Endothelial cell of umbilical vein (primary cell): Measurements from ENCODE around the gene MAPKAP1. TPM values are rescaled to one million over a fixed set of nuclear protein-coding genes. Genes with fewer than 3 reads are reported as not detected.

Source experiments
- BruUV-seq: library from RNA; stranded (reverse); fragments of 400-500 nt; replicated peaks from 2 replicates; lab custom pipeline; 2021; lab: Mats Ljungman, UMichigan
- CTCF ChIA-PET: fragments of 300-600, 350-600 bp; sonication (Branson Sonifier 250); formaldehyde crosslinking; loops from one replicate; lab custom pipeline; 2021; ENCODE audit warnings: antibody characterized with exemption, inconsistent platforms; lab: Charles Lee
- POLR2A ChIA-PET: fragments of 300-600, 350-600 bp; sonication (Branson Sonifier 250); formaldehyde crosslinking; loops from one replicate; lab custom pipeline; 2021; ENCODE audit warnings: antibody characterized with exemption, inconsistent platforms; lab: Charles Lee
- DNase-seq: peaks from one replicate; pipeline ENCODE4 v3.0.0-alpha.2; 2011; ENCODE audit warnings: low read depth, low spot score
- FAIRE-seq: peaks from 2 replicates; lab custom pipeline; 2011; peaks lifted over from hg19 to GRCh38; lab: Jason Lieb, UNC
- H2AFZ ChIP-seq: 2 replicates; pipeline ENCODE4 v1.6.0; 2012; ENCODE audit warnings: low read depth, low read length, control low read depth, inconsistent platforms
- H3K27ac ChIP-seq: 2 replicates; pipeline ENCODE4 v1.5.1; 2011; ENCODE audit warnings: low read depth, mild to moderate bottlenecking, control low read depth, low read length, moderate library complexity; ENCODE audit not compliant: insufficient read depth
- H3K27me3 ChIP-seq, 2 experiments: 2 replicates each; pipeline versions ENCODE4 v1.6.0 to v1.6.1; 2011; ENCODE audit warnings: low read length in 2 of 2, mixed read lengths in 1 of 2; ENCODE audit not compliant: control insufficient read depth in 2 of 2, insufficient read depth in 2 of 2
- H3K36me3 ChIP-seq, 2 experiments: 2 replicates in 1 of 2; 3 replicates in 1 of 2; pipeline ENCODE4 v1.5.1; 2011; ENCODE audit warnings: low read length in 2 of 2, mild to moderate bottlenecking in 1 of 2, moderate library complexity in 1 of 2; ENCODE audit not compliant: control insufficient read depth in 2 of 2, insufficient read depth in 2 of 2; ENCODE audit errors: extremely low read depth in 1 of 2
- H3K4me1 ChIP-seq: 3 replicates; pipeline ENCODE4 v1.5.1; 2011; ENCODE audit warnings: mild to moderate bottlenecking, low read length; ENCODE audit not compliant: control insufficient read depth, insufficient read depth; ENCODE audit errors: extremely low read depth
- H3K4me2 ChIP-seq: 2 replicates; pipeline ENCODE4 v1.6.1; 2011; ENCODE audit warnings: low read length, control low read depth, mixed read lengths; ENCODE audit not compliant: insufficient read depth
- H3K4me3 ChIP-seq, 3 experiments: fragments of 200-600 bp in 1 of 3; sonication (generic), shearing (Covaris generic) in 1 of 3; replicated peaks in 1 of 3; 2 replicates each; pipeline ENCODE4 v1.5.1; 2011 to 2016; ENCODE audit warnings: control low read depth in 3 of 3, low read length in 3 of 3, mild to moderate bottlenecking in 2 of 3, inconsistent platforms in 1 of 3, low read depth in 1 of 3, moderate library complexity in 1 of 3; ENCODE audit not compliant: insufficient read depth in 1 of 3
- H3K79me2 ChIP-seq: 2 replicates; pipeline ENCODE4 v1.6.0; 2012; ENCODE audit warnings: low read length, inconsistent platforms; ENCODE audit not compliant: control insufficient read depth, insufficient read depth
- H3K9ac ChIP-seq: replicated peaks from 2 replicates; pipeline ENCODE3; 2011; ENCODE audit warnings: low read length, control low read depth; ENCODE audit not compliant: insufficient read depth; ENCODE audit errors: extremely low read depth
- H3K9me1 ChIP-seq: replicated peaks from 3 replicates; pipeline ENCODE4 v1.6.0; 2011; ENCODE audit warnings: mild to moderate bottlenecking, low read length; ENCODE audit not compliant: control insufficient read depth, insufficient read depth; ENCODE audit errors: extremely low read depth
- H3K9me3 ChIP-seq: replicated peaks from 2 replicates; pipeline ENCODE4 v1.5.1; 2012; ENCODE audit warnings: low read length, inconsistent platforms; ENCODE audit not compliant: control insufficient read depth, insufficient read depth
- H4K20me1 ChIP-seq: replicated peaks from 2 replicates; pipeline ENCODE3; 2011; ENCODE audit warnings: mild to moderate bottlenecking, low read length; ENCODE audit not compliant: control insufficient read depth, insufficient read depth; ENCODE audit errors: extremely low read depth
- EZH2 ChIP-seq: IDR thresholded peaks from 2 replicates; pipeline ENCODE4 v1.6.1; 2012; ENCODE audit warnings: borderline replicate concordance, low read depth, mild to moderate bottlenecking, moderate library complexity, low read length, inconsistent platforms; ENCODE audit not compliant: severe bottlenecking
- FOS ChIP-seq: IDR thresholded peaks from 2 replicates; pipeline ENCODE4 v1.6.1; 2011; ENCODE audit warnings: mild to moderate bottlenecking, low read length, moderate library complexity, borderline replicate concordance; ENCODE audit not compliant: insufficient read depth
- JUN ChIP-seq: IDR thresholded peaks from 2 replicates; pipeline ENCODE4 v1.6.1; 2011; ENCODE audit warnings: borderline replicate concordance, low read depth; ENCODE audit not compliant: insufficient read length, insufficient read depth
- MYC ChIP-seq: IDR thresholded peaks from one replicate; pipeline ENCODE4 v1.6.1; 2011; ENCODE audit warnings: mild to moderate bottlenecking, low read depth, low read length
- POLR2A ChIP-seq: IDR thresholded peaks from 2 replicates; pipeline ENCODE4 v1.6.1; 2012; ENCODE audit warnings: low read depth, mild to moderate bottlenecking, control low read depth, low read length
- POLR2AphosphoS5 ChIP-seq: IDR thresholded peaks from 2 replicates; pipeline ENCODE4 v1.6.1; 2012; ENCODE audit warnings: low read depth, mild to moderate bottlenecking, control low read depth, low read length, moderate library complexity; ENCODE audit not compliant: insufficient read depth
- dilution Hi-C: fragments of 300-500 bp; cut with MboI; formaldehyde crosslinking; loops from one replicate; pipeline ENCODE4 v1.15.0; 2019; ENCODE audit warnings: low sequenced_read_pairs; ENCODE audit not compliant: extremely low pct_ligation_motif_present
- intact Hi-C: fragments of 100-400 bp; cut with micrococcal nuclease; formaldehyde crosslinking; loops from one replicate; pipeline ENCODE4 v1.10.0; 2022
- polyA plus RNA-seq, 4 experiments: library from polyadenylated mRNA; depleted of rRNA in 3 of 4; stranded (reverse) in 3 of 4; unstranded in 1 of 4; fragments of >200 nt; gene quantifications; 2 replicates each; pipeline versions ENCODE4 v1.2.1 to v1.2.3, GENCODE V29; 2011 to 2012; ENCODE audit warnings: missing spikeins in 1 of 4
- total RNA-seq: library from RNA; stranded (reverse); gene quantifications from 2 replicates; pipeline ENCODE4 v1.2.3, GENCODE V29; 2021
- TF ChIP-seq, protein P1 (sequence below): IDR thresholded peaks from 2 replicates; pipeline ENCODE4 v1.6.1; 2011; ENCODE audit not compliant: insufficient read depth, insufficient read length
- TF ChIP-seq, protein P2 (sequence below), 2 donors: IDR thresholded peaks; 1 replicate in 1 of 2; 2 replicates in 1 of 2; pipeline ENCODE4 v1.5.1; 2011; ENCODE audit warnings: low read length in 2 of 2, mild to moderate bottlenecking in 2 of 2, moderate library complexity in 2 of 2, control low read depth in 1 of 2, inconsistent platforms in 1 of 2, low read depth in 1 of 2; ENCODE audit not compliant: insufficient read depth in 1 of 2; ENCODE audit errors: extremely low read depth in 1 of 2

MAPKAP1 gene
- total and polyA plus RNA-seq, 2 donors (not counting 3 experiments of a cell fraction or from before 2014, with no cell fraction given), result 61.9 to 99.1 TPM

DNA sequence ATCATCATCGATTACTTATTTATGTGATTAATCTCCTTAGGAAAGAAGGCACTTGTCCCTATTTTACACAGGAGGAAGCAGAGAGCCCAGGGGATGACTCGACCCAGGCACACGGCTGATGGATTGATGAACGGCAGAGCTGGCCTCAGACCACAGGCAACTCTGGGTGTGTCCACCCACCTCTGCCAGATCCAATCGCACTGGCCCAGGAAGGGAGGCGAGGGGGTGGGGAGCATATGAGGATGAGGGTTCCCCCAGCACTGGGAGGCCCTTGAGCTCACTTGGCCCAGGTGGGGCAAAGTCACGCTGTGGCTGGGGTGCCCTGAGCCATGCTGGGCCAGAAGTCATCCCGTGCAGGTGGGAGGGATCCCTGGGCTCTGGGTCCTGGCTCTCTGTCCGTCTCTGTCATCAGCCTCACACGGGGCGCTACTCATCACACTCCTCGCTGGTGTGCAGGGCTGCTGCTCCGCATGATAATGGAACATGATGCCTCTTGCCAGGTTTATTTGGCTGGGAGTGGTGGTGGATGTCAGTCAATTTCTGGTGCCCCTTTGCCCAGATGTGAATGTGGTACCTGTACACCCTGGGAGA is 285.3 kb downstream of the MAPKAP1 start:
- H3K27ac ChIP-seq, result no peak overlapping the region
- H3K79me2 ChIP-seq, result no peaks in the 10 kb centered on the region
- no peak for TF ChIP-seq POLR2AphosphoS5
- TF ChIP-seq MYC, result no peak
- TF ChIP-seq, protein P1, sequence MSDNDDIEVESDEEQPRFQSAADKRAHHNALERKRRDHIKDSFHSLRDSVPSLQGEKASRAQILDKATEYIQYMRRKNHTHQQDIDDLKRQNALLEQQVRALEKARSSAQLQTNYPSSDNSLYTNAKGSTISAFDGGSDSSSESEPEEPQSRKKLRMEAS, result no peak
- TF ChIP-seq, protein P2, sequence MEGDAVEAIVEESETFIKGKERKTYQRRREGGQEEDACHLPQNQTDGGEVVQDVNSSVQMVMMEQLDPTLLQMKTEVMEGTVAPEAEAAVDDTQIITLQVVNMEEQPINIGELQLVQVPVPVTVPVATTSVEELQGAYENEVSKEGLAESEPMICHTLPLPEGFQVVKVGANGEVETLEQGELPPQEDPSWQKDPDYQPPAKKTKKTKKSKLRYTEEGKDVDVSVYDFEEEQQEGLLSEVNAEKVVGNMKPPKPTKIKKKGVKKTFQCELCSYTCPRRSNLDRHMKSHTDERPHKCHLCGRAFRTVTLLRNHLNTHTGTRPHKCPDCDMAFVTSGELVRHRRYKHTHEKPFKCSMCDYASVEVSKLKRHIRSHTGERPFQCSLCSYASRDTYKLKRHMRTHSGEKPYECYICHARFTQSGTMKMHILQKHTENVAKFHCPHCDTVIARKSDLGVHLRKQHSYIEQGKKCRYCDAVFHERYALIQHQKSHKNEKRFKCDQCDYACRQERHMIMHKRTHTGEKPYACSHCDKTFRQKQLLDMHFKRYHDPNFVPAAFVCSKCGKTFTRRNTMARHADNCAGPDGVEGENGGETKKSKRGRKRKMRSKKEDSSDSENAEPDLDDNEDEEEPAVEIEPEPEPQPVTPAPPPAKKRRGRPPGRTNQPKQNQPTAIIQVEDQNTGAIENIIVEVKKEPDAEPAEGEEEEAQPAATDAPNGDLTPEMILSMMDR (IDR thresholded peaks at IDR 0.05; ENCODE audit: extremely low read depth in 1 of 2, insufficient read depth in 1 of 2, low read depth in 1 of 2, low read length in 2 of 2), result no peak
- ChIA-PET POLR2A (no interaction called here), CTCF (interaction anchor here (1.1 to 1.5 kb wide), 2 partner anchors 14 kb away, joined by 3 to 5 read pairs; no protein-coding TSS in a partner anchor)
- H3K9ac ChIP-seq, result no peak overlapping the region
- H3K4me3 ChIP-seq, result no peak overlapping the region
- H3K36me3 ChIP-seq, result no peaks in the 10 kb centered on the region
- DNase-seq (no peak), FAIRE-seq (no peak)
- H2AFZ ChIP-seq, result no peak overlapping the region
- BruUV-seq, result no TSS peak
- no peaks in the 10 kb centered on the region for H3K9me1 ChIP-seq
- H3K4me1 ChIP-seq, result no peaks in the 10 kb centered on the region
- H4K20me1 ChIP-seq, result no peaks in the 10 kb centered on the region
- H3K9me3 ChIP-seq, result no peaks in the 10 kb centered on the region
- no peak overlapping the region for H3K4me2 ChIP-seq
- intact Hi-C loops, result no loop called here
- no peaks in the 10 kb centered on the region for H3K27me3 ChIP-seq
- dilution Hi-C loops, result no loop called here

DNA sequence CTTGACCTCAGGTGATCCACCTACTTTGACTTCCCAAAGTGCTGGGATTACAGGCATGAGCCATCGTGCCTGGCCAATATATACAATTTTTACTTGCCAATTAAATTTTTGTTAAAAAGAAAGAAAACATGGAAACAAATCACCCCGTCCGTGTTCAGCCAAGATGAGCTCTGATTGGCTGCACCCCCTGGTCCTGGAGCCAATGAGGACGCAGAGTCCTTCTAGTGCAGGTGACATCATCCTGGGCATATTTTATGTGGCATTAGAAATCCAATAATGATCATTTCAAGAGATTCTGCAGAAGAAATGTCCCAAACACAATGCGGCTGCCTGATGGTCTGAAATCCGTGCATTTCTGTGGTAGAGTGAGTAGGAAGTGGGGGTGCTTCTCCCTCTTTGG is 285.8 kb downstream of the MAPKAP1 start:
- Histone ChIP-seq H3K9me3 (no peaks in the 10 kb centered on the region), H3K4me2 (no peak overlapping the region), H3K9me1 (no peaks in the 10 kb centered on the region), H3K27me3 (no peaks in the 10 kb centered on the region), H3K79me2 (no peaks in the 10 kb centered on the region), H3K4me1 (no peaks in the 10 kb centered on the region), H2AFZ (no peak overlapping the region), H3K27ac (no peak overlapping the region), H3K9ac (no peak overlapping the region), H4K20me1 (no peaks in the 10 kb centered on the region), H3K4me3 (no peak overlapping the region), H3K36me3 (no peaks in the 10 kb centered on the region)
- intact Hi-C loops (no loop called here), dilution Hi-C loops (no loop called here)
- ChIA-PET CTCF (interaction anchor here (1.1 to 1.5 kb wide), 2 partner anchors 13 to 14 kb away, joined by 3 to 5 read pairs; no protein-coding TSS in a partner anchor), POLR2A (no interaction called here)
- no peak for TF ChIP-seq EZH2
- TF ChIP-seq FOS, result no peak
- no peak for TF ChIP-seq JUN
- TF ChIP-seq POLR2A, result no peak
- TF ChIP-seq MYC, result no peak
- TF ChIP-seq, protein P1, result no peak
- TF ChIP-seq, protein P2 (IDR thresholded peaks at IDR 0.05; ENCODE audit: extremely low read depth in 1 of 2, insufficient read depth in 1 of 2, low read depth in 1 of 2, low read length in 2 of 2), result no peak
- no TSS peak for BruUV-seq
- DNase-seq (no peak), FAIRE-seq (no peak)
